Adrenal gland (tissue), 5 donors: Measurements from ENCODE around the gene WWOX.

Experiments
- POLR2A ChIP-seq, 2 donors: fragments of 450-650 bp; IDR thresholded peaks; one replicate each; pipeline ENCODE4 v1.6.1; 2017; ENCODE audit warnings: antibody characterized with exemption in 2 of 2, mild to moderate bottlenecking in 2 of 2, moderate library complexity in 1 of 2
- TF ChIP-seq, protein P1 (sequence below), 6 experiments: fragments of 450-650 bp in 4 of 6; fragments of 200-600 bp in 2 of 6; sonication (generic) in 1 of 6; IDR thresholded peaks; 1 replicate in 5 of 6; 2 replicates in 1 of 6; pipeline versions ENCODE4 v1.5.1 to v1.8.0; 2016 to 2021; ENCODE audit warnings: antibody characterized with exemption in 6 of 6, mild to moderate bottlenecking in 2 of 6, moderate library complexity in 1 of 6
- donor health status: DM: no; HTN: no; CAD: no.

DNA sequence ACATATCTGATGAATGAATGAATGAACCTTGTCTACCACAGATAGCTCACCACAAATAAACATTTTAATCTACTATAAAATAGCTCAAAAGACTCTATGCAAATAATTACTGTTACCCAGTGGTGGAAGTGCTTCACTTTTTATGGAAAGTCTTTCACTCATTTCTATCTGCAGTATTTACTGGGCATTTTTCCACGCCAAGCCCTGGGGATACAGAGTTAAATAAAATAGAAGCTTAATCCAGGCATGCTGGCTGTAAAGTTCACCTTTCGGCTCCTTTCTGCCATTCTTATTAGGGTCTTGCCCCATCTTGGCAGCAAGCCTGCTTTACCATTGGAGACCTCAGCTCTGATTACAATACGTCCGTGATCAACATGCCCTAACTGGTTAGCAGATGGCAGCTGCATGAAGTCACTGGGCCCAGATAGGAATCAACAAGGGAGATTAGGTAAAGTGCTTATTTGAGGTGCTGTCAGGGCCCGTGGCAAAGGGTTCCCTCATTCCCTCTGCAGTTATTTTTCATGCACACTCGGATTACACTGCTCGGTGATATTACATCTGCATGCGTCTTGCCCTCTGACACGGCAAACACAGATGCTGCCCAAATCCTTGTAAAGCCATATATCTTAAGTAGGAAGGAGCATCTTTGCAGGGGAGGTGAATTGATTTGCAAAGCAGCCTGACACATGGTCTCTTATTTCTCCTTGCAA lies 648.9 kb downstream of the WWOX start:
- TF ChIP-seq, protein P1, sequence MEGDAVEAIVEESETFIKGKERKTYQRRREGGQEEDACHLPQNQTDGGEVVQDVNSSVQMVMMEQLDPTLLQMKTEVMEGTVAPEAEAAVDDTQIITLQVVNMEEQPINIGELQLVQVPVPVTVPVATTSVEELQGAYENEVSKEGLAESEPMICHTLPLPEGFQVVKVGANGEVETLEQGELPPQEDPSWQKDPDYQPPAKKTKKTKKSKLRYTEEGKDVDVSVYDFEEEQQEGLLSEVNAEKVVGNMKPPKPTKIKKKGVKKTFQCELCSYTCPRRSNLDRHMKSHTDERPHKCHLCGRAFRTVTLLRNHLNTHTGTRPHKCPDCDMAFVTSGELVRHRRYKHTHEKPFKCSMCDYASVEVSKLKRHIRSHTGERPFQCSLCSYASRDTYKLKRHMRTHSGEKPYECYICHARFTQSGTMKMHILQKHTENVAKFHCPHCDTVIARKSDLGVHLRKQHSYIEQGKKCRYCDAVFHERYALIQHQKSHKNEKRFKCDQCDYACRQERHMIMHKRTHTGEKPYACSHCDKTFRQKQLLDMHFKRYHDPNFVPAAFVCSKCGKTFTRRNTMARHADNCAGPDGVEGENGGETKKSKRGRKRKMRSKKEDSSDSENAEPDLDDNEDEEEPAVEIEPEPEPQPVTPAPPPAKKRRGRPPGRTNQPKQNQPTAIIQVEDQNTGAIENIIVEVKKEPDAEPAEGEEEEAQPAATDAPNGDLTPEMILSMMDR (IDR thresholded peaks at IDR 0.05) = no peak
- no peak for TF ChIP-seq POLR2A (IDR thresholded peaks at IDR 0.05)
